CD4-positive, alpha-beta T cell (primary cell): ENCODE results near the gene COL11A1. TPM values are rescaled to one million over a fixed set of nuclear protein-coding genes. Genes with fewer than 3 reads are reported as not detected.

Experiments used
- ATAC-seq: fragments of 200-7000 bp; cut with Tn5 transposase; one replicate; pipeline ENCODE4 v1.10.0; 2022; ENCODE audit warnings: mild to moderate bottlenecking; ENCODE audit not compliant: poor library complexity
- CTCF ChIA-PET: fragments of 350-600 bp; sonication (Branson Sonifier 250); formaldehyde crosslinking; loops from one replicate; lab custom pipeline; 2021; ENCODE audit warnings: antibody characterized with exemption, inconsistent platforms; lab: Charles Lee
- POLR2A ChIA-PET: fragments of 350-600 bp; sonication (Branson Sonifier 250); formaldehyde crosslinking; loops from one replicate; lab custom pipeline; 2021; ENCODE audit warnings: antibody characterized with exemption, inconsistent platforms; lab: Charles Lee
- DNase-seq, 14 experiments: peaks; one replicate each; pipeline ENCODE4 v3.0.0-alpha.2; 2013 to 2020; ENCODE audit warnings: mixed read lengths in 2 of 14
- H3K27ac ChIP-seq, 2 donors: one replicate each; pipeline versions ENCODE4 v1.5.1 to v1.7.0; 2013; ENCODE audit warnings: low read length in 2 of 2, low read depth in 1 of 2, mild to moderate bottlenecking in 1 of 2
- H3K27me3 ChIP-seq, 2 experiments: 1 replicate in 1 of 2; 2 replicates in 1 of 2; pipeline versions ENCODE4 v1.6.1 to v1.7.0; 2013; ENCODE audit warnings: low read length in 2 of 2, control low read depth in 1 of 2, mild to moderate bottlenecking in 1 of 2, moderate library complexity in 1 of 2; ENCODE audit not compliant: insufficient read depth in 2 of 2, control insufficient read depth in 1 of 2
- H3K36me3 ChIP-seq: one replicate; pipeline ENCODE4 v1.6.1; 2013; ENCODE audit warnings: low read length, control low read depth; ENCODE audit not compliant: insufficient read depth
- H3K4me1 ChIP-seq: one replicate; pipeline ENCODE4 v1.6.1; 2013; ENCODE audit warnings: low read length, control low read depth; ENCODE audit not compliant: insufficient read depth
- H3K4me3 ChIP-seq: one replicate; pipeline ENCODE4 v1.5.1; 2013; ENCODE audit warnings: mild to moderate bottlenecking, low read length, moderate library complexity
- H3K9me3 ChIP-seq, 2 experiments: 1 replicate in 1 of 2; 2 replicates in 1 of 2; pipeline versions ENCODE4 v1.6.1 to v1.7.0; 2013; ENCODE audit warnings: low read length in 2 of 2, mild to moderate bottlenecking in 2 of 2, control low read depth in 1 of 2, moderate library complexity in 1 of 2; ENCODE audit not compliant: control insufficient read depth in 1 of 2, insufficient read depth in 1 of 2
- H3K27ac Mint-ChIP-seq: one replicate; pipeline ENCODE4 v1.8.0; 2020; ENCODE audit warnings: mixed read lengths
- H3K27me3 Mint-ChIP-seq: one replicate; pipeline ENCODE4 v1.8.0; 2021; ENCODE audit warnings: mixed read lengths
- H3K36me3 Mint-ChIP-seq: one replicate; pipeline ENCODE4 v1.8.0; 2021; ENCODE audit warnings: low read depth, mixed read lengths
- H3K4me1 Mint-ChIP-seq: one replicate; pipeline ENCODE4 v1.8.0; 2021; ENCODE audit warnings: low read depth, mixed read lengths
- H3K4me3 Mint-ChIP-seq: one replicate; pipeline ENCODE4 v1.8.0; 2020; ENCODE audit warnings: mild to moderate bottlenecking, mixed read lengths
- H3K9me3 Mint-ChIP-seq: one replicate; pipeline ENCODE4 v1.8.0; 2020; ENCODE audit warnings: mixed read lengths
- intact Hi-C, 2 experiments: fragments of 100-400 bp; cut with DNase I in 1 of 2; cut with micrococcal nuclease in 1 of 2; formaldehyde crosslinking; loops; one replicate each; pipeline versions ENCODE4 v1.15.1 to v1.9.0; 2023 to 2025; cut with DNase I, micrococcal nuclease
- total RNA-seq, 174 experiments: library from RNA in 2 of 174; stranded (reverse) in 2 of 174; gene quantifications; one replicate each; pipeline ENCODE4 v1.2.3 and lab custom pipeline; 2021 to 2026
- TF ChIP-seq, protein P1 (sequence below): fragments of 200-600 bp; IDR thresholded peaks from one replicate; pipeline ENCODE4 v1.8.0; 2022; ENCODE audit warnings: antibody characterized with exemption, mild to moderate bottlenecking

COL11A1 gene
- total RNA-seq, 2 experiments from 2014 or later = not detected

- H3K4me3 Mint-ChIP-seq = no peak overlapping the region
- TF ChIP-seq, protein P1, sequence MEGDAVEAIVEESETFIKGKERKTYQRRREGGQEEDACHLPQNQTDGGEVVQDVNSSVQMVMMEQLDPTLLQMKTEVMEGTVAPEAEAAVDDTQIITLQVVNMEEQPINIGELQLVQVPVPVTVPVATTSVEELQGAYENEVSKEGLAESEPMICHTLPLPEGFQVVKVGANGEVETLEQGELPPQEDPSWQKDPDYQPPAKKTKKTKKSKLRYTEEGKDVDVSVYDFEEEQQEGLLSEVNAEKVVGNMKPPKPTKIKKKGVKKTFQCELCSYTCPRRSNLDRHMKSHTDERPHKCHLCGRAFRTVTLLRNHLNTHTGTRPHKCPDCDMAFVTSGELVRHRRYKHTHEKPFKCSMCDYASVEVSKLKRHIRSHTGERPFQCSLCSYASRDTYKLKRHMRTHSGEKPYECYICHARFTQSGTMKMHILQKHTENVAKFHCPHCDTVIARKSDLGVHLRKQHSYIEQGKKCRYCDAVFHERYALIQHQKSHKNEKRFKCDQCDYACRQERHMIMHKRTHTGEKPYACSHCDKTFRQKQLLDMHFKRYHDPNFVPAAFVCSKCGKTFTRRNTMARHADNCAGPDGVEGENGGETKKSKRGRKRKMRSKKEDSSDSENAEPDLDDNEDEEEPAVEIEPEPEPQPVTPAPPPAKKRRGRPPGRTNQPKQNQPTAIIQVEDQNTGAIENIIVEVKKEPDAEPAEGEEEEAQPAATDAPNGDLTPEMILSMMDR = no peak
- intact Hi-C loops = no loop called here
- no peak for DNase-seq
- ChIA-PET CTCF (no interaction called here), POLR2A (no interaction called here)
- Histone ChIP-seq H3K36me3 (no peaks in the 10 kb centered on the region), H3K9me3 (no peaks in the 10 kb centered on the region), H3K27ac (no peak overlapping the region), H3K4me3 (no peak overlapping the region), H3K4me1 (no peaks in the 10 kb centered on the region), H3K27me3 (no peaks in the 10 kb centered on the region)
- H3K27ac Mint-ChIP-seq = no peak overlapping the region
- no peaks in the 10 kb centered on the region for H3K36me3 Mint-ChIP-seq
- no peak for ATAC-seq
- no peaks in the 10 kb centered on the region for H3K4me1 Mint-ChIP-seq
- peaks cover 5% of the 10 kb centered on the region for H3K9me3 Mint-ChIP-seq
- H3K27me3 Mint-ChIP-seq = no peaks in the 10 kb centered on the region
These were observed 224.1 kb downstream of the COL11A1 start for GRCh38 chr1:102884238-102884637.

GRCh38 chr1:102879439-102879993 is 228.8 kb downstream of the COL11A1 start:
- H3K4me1 Mint-ChIP-seq = no peaks in the 10 kb centered on the region
- ChIA-PET CTCF (no interaction called here), POLR2A (no interaction called here)
- Histone ChIP-seq H3K4me3 (no peak overlapping the region), H3K36me3 (no peaks in the 10 kb centered on the region), H3K27ac (no peak overlapping the region), H3K27me3 (no peaks in the 10 kb centered on the region), H3K9me3 (no peaks in the 10 kb centered on the region), H3K4me1 (no peaks in the 10 kb centered on the region)
- intact Hi-C loops = no loop called here
- no peaks in the 10 kb centered on the region for H3K27me3 Mint-ChIP-seq
- TF ChIP-seq, protein P1 = no peak
- ATAC-seq = no peak
- H3K9me3 Mint-ChIP-seq = peaks cover 3% of the 10 kb centered on the region
- no peak for DNase-seq
- no peak overlapping the region for H3K27ac Mint-ChIP-seq
- H3K4me3 Mint-ChIP-seq = no peak overlapping the region
- no peaks in the 10 kb centered on the region for H3K36me3 Mint-ChIP-seq

GRCh38 chr1:102875756-102876155 is 232.6 kb downstream of the COL11A1 start:
- DNase-seq (no peak), ATAC-seq (no peak)
- Mint-ChIP-seq H3K36me3 (no peaks in the 10 kb centered on the region), H3K27ac (no peak overlapping the region), H3K9me3 (peaks cover 4% of the 10 kb centered on the region), H3K27me3 (no peaks in the 10 kb centered on the region), H3K4me1 (no peaks in the 10 kb centered on the region), H3K4me3 (no peak overlapping the region)
- ChIA-PET POLR2A (no interaction called here), CTCF (no interaction called here)
- Histone ChIP-seq H3K9me3 (peaks cover 0 to 10% of the 10 kb centered on the region in 2 experiments), H3K27ac (no peak overlapping the region), H3K4me1 (no peaks in the 10 kb centered on the region), H3K4me3 (no peak overlapping the region), H3K36me3 (no peaks in the 10 kb centered on the region), H3K27me3 (no peaks in the 10 kb centered on the region)
- intact Hi-C loops = no loop called here
- TF ChIP-seq, protein P1 = no peak
